Measurements from ENCODE around the gene AFF3. TPM values are rescaled to one million over a fixed set of nuclear protein-coding genes. Genes with fewer than 3 reads are reported as not detected.

The AFF3 gene
- total RNA-seq, 1 donor from 2014 or later, result 7.3 TPM

DNA sequence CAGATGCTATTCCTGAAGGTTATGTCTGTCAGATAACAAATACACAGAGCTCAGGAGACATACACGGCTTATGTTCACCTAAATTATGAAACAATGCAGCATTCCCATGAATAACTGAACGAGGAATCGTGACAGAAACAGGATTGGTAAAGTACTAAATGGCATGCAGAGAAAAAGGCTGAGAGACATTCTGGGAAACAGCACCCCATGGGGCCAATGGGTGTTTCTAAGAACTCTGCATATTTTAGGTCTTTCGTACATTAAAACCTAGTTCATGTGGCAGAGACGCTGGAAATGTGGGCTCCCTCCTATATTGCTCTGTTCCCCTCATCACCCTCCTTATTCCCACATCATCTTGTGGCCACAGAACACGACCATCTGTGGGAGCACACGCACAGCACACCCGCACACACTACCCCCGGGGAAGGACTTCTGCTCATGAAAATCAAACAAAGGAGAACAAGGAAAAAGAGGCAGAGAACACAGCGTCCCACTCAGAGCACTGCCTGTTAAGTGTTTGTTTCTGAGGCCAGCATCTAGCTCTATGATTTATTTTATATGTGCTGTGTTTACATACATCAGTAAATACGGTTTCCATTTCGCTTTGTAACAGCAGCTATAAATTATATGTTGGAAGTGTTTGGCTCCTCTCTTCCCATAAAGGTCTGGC is 143.6 kb downstream of the AFF3 start:
- Mint-ChIP-seq H3K36me3 (ENCODE audit: insufficient read depth) (no peaks in the 10 kb centered on the region), H3K27me3 (peaks cover 7% of the 10 kb centered on the region), H3K4me1 (ENCODE audit: low read depth) (peaks cover 2% of the 10 kb centered on the region), H3K9me3 (ENCODE audit: low read depth) (no peaks in the 10 kb centered on the region), H3K4me3 (ENCODE audit: low read depth) (no peak overlapping the region), H3K27ac (no peak overlapping the region)
- TF ChIP-seq, protein P1, sequence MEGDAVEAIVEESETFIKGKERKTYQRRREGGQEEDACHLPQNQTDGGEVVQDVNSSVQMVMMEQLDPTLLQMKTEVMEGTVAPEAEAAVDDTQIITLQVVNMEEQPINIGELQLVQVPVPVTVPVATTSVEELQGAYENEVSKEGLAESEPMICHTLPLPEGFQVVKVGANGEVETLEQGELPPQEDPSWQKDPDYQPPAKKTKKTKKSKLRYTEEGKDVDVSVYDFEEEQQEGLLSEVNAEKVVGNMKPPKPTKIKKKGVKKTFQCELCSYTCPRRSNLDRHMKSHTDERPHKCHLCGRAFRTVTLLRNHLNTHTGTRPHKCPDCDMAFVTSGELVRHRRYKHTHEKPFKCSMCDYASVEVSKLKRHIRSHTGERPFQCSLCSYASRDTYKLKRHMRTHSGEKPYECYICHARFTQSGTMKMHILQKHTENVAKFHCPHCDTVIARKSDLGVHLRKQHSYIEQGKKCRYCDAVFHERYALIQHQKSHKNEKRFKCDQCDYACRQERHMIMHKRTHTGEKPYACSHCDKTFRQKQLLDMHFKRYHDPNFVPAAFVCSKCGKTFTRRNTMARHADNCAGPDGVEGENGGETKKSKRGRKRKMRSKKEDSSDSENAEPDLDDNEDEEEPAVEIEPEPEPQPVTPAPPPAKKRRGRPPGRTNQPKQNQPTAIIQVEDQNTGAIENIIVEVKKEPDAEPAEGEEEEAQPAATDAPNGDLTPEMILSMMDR (IDR thresholded peaks at IDR 0.05; ENCODE audit: unreplicated experiment), result no peak
- DNase-seq (ENCODE audit: low spot score, unreplicated experiment), result no peak

DNA sequence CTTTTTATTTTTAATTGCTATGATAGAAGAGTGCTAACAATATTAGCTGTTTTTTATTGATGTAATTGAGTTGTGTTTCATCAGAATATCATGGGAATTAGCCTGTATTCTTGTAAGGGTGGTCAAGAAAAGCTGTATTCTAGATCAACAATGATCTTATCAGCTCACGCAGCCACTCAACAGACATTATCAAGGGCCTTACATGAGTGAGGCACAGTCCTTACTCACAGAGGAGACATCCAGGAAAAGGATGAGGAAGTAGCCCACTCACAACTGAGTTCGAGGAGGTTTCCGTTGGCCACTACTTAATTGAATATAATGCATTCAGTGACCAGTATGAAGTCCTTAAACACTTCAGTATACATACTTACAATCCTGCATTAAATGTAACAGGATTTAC is 152.5 kb downstream of the AFF3 start:
- Mint-ChIP-seq H3K36me3 (ENCODE audit: insufficient read depth) (peaks cover 2% of the 10 kb centered on the region), H3K4me1 (ENCODE audit: low read depth) (no peaks in the 10 kb centered on the region), H3K4me3 (ENCODE audit: low read depth) (no peak overlapping the region), H3K27ac (no peak overlapping the region), H3K27me3 (peaks cover 6% of the 10 kb centered on the region), H3K9me3 (ENCODE audit: low read depth) (no peaks in the 10 kb centered on the region)
- no peak for DNase-seq (ENCODE audit: low spot score, unreplicated experiment)
- TF ChIP-seq, protein P1 (IDR thresholded peaks at IDR 0.05; ENCODE audit: unreplicated experiment), result no peak

DNA sequence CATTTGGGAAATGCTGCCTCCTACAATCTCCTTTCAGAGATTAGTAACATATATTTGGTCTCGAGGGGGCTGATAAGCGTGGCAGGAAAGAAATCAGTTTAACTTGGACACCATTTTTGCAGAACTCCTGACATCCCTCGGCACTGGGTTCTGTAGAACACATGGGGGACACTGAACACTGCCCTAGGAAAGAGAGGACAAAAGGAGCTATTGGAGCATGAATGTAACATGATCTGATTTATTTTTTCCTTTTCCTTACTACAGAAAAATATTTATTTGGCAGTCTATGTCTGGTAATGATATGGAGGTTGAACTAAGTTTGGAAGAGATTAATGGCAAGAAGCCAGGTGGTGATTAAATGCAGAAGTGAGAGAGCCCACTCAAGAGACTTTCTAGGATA is 153.8 kb downstream of the AFF3 start:
- Mint-ChIP-seq H3K36me3 (ENCODE audit: insufficient read depth) (peaks cover 2% of the 10 kb centered on the region), H3K27me3 (peaks cover 6% of the 10 kb centered on the region), H3K9me3 (ENCODE audit: low read depth) (no peaks in the 10 kb centered on the region), H3K4me1 (ENCODE audit: low read depth) (no peaks in the 10 kb centered on the region), H3K4me3 (ENCODE audit: low read depth) (no peak overlapping the region), H3K27ac (no peak overlapping the region)
- no peak for DNase-seq (ENCODE audit: low spot score, unreplicated experiment)
- TF ChIP-seq, protein P1 (IDR thresholded peaks at IDR 0.05; ENCODE audit: unreplicated experiment), result no peak

DNA sequence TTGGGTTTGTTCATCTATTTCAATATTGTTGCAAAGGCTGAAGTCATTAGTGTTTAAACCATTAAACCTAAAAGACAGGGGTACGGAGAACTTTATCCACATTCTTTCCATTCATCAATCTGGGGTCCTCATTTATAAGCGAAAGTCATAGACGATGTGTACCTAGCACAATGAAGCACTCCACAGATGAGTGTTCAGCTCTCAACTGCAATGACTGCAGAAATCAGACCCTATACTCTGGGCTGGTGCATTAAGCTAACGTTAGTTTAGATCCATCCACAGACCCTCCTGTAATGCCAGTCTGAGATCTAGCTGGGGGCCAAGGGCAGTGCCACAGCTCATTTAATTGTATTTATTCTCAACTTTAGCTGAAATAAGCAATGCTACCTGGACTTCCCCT is 155.2 kb downstream of the AFF3 start:
- H3K9me3 Mint-ChIP-seq (ENCODE audit: low read depth), result peaks cover 5% of the 10 kb centered on the region
- H3K27me3 Mint-ChIP-seq, result peaks cover 6% of the 10 kb centered on the region
- DNase-seq (ENCODE audit: low spot score, unreplicated experiment), result no peak
- no peaks in the 10 kb centered on the region for H3K4me1 Mint-ChIP-seq (ENCODE audit: low read depth)
- TF ChIP-seq, protein P1 (IDR thresholded peaks at IDR 0.05; ENCODE audit: unreplicated experiment), result no peak
- peaks cover 4% of the 10 kb centered on the region for H3K36me3 Mint-ChIP-seq (ENCODE audit: insufficient read depth)
- no peak overlapping the region for H3K27ac Mint-ChIP-seq
- no peak overlapping the region for H3K4me3 Mint-ChIP-seq (ENCODE audit: low read depth)

DNA sequence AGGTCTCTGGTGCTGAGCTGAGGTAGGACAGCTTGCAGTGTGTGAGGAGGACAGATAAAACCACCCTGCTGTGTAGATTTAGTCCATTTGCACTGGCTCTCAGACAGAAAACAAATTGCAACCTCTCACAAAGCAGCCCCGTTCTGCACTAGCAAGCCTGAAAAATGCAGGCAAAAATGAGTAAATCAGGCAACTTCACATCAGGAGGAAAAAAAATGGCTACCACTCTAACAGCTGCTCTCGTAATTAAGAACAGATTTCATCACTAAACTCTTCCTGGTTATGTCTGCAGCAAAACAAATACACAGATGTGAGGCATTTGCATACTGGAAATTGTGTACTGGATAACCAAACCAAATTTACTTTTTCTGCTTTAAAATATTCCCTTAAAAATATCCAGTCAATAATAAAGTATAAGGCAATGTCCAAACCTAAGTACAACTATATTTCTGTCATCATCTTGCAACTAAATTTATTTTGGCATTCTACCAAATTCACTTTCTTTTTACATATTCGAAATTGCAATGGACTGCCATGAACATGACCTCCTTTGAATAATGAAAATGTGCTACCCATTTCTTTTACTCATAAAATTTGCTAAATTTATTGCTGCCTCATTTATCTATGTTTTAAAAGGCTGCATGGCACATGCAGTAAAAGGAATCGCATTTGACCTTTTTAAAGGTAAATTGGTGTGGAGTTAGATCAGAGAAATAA is 157.4 kb downstream of the AFF3 start:
- Mint-ChIP-seq H3K36me3 (ENCODE audit: insufficient read depth) (peaks cover 2% of the 10 kb centered on the region), H3K4me1 (ENCODE audit: low read depth) (no peaks in the 10 kb centered on the region), H3K27me3 (peaks cover 3% of the 10 kb centered on the region), H3K9me3 (ENCODE audit: low read depth) (peaks cover 5% of the 10 kb centered on the region), H3K27ac (no peak overlapping the region), H3K4me3 (ENCODE audit: low read depth) (no peak overlapping the region)
- TF ChIP-seq, protein P1 (IDR thresholded peaks at IDR 0.05; ENCODE audit: unreplicated experiment), result no peak
- no peak for DNase-seq (ENCODE audit: low spot score, unreplicated experiment)

All from progenitor cell of endocrine pancreas (in vitro differentiated cells).